GM10266 (cell line): ENCODE results near the gene RAI14.
"Not testable (repeated sequence)": the region's sequence is repeated elsewhere in the genome, so short reads cannot be mapped to it uniquely, and the experiment has no call there.

Experiments
- DNase-seq: peaks from one replicate; pipeline ENCODE4 v3.0.0; 2012; ENCODE audit errors: extremely low spot score
- CTCF ChIP-seq: IDR thresholded peaks from 2 replicates; pipeline ENCODE4 v1.5.1; 2012; ENCODE audit warnings: mild to moderate bottlenecking, low read depth; ENCODE audit not compliant: control insufficient read depth, insufficient read depth; ENCODE audit errors: missing control alignments

Gene RAI14

DNA sequence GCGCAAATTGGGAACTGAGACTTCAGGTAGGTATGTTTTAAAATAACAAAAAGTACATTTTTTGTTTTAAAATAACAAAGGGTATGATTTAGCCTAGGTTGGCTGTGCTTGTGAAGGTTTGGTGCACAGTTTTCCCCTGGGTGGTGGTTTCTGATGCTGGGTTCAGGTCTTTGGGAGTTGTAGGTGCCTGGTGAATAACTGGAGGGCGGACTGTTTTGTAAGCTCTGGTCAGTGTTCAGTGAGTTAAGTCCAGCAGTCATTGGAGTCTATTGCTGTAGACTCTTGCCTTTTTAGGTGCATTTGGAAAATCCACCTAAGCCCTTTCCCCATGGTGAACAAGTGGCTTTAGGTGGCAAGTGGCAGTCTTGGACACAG is 43.9 kb downstream of the RAI14 start:
- TF ChIP-seq CTCF: no peak
- DNase-seq: no peak

DNA sequence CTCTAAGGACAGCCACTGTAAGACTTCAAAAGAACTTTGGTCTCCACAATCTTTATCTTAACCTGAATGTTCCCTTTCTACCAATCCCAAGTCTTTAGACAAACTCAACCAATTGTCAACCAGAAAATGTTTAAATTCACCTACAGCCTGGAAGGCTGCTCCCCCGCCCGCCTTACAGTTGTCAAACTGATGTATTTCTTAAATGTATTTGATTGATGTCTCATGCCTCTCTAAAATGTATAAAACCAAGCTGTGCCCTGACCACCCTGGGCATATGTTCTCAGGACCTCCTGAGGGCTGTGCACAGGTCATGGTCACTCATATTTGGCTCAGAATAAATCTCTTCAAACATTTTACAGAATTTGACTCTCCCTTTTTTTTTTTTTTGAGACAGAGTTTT is 45.3 kb downstream of the RAI14 start:
- not testable (repeated sequence) for DNase-seq

- TF ChIP-seq CTCF: no peak
- no peak for DNase-seq
Measured at GRCh38 chr5:34703767-34704713, 47.9 kb downstream of the RAI14 start.

- no peak for DNase-seq
- no peak for TF ChIP-seq CTCF
Measured at GRCh38 chr5:34706084-34706483, 50.0 kb downstream of the RAI14 start.

DNA sequence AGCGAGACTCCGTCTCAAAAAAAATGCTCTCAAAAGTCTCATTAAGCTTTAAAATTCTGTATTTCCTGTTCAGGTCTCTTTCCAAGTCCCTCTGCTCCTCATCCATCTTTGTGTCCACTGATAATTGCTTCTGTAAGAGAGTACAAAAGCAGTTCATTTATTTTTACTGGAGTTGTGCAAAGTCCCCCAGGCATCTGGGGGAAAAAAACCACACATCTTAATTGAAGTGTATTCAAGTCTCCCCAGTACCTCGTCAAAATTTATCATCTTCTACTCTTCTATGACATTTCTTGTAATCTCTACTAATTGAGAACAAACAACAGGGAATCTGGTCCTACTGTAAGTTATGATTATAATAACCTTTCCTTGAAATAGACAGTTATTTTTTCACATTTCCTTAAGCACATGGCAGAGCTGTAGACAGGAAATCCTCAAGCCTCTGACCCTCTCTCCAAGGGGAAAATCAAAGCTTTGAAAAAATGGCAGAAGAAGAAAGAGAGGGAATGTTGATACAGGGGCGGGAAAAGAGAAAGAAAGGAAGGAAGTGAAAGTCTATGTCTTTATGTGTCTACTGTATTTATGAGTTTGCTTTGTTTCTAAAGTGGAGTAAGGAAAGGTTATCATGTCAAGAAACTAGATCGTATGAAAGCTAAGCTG is 51.5 kb downstream of the RAI14 start:
- no peak for DNase-seq
- no peak for TF ChIP-seq CTCF

DNA sequence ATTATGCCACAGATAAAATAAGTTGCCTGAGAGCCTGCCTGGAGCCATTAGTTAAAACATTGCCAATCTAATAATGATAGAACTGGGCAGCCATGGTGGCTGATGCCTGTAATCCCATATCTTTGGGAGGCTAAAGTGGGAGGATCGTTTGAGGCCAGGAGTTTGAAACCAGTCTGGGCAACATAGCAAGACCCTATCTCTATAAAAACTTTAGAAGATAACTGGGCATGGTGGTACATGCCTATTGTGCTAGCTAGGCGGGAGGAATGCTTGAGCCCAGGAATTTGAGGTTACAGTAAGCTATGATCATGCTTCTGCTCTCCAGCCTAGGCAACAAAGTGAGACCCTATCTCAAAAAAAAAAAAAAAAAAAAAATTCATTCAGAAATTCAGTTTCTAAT is 52.6 kb downstream of the RAI14 start:
- DNase-seq: no peak
- TF ChIP-seq CTCF: no peak

GRCh38 chr5:34709861-34710673 is 53.9 kb downstream of the RAI14 start:
- DNase-seq: no peak
- TF ChIP-seq CTCF: no peak
